ENCODE results near the gene CELF4. TPM values are rescaled to one million over a fixed set of nuclear protein-coding genes. Genes with fewer than 3 reads are reported as not detected.

CELF4 gene
- total RNA-seq, 2 donors from 2014 or later: 1.4 TPM; not detected in 1

DNA sequence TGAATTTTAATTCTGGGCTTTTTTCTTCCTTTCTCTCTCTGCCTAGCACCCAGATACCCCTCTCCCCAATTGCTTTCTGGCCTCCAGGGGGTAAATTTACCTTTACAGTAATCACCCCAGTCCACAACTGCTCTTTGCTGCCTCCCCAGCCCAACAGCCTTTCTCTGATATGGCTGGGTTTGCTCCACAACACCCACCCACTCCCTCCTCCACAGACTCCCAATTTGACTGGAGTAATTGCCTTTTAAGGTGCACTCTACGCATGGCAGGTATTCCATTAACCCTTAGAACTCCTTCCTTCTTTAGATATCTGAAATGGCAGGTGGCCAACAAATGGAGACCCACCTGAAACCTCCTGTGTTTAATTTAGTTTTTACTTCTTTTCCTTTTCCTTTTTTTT lies 3.6 kb downstream of the CELF4 start:
- H3K27ac ChIP-seq: no peak overlapping the region
- no peaks in the 10 kb centered on the region for H3K4me1 ChIP-seq
- no peaks in the 10 kb centered on the region for H3K36me3 ChIP-seq
- no peak overlapping the region for H3K9ac ChIP-seq (ENCODE audit: low read depth in 2 of 2, low read length in 2 of 2)
- TF ChIP-seq CTCF (IDR thresholded peaks at IDR 0.05): no peak
- peaks cover 19% of the 10 kb centered on the region for H3K27me3 ChIP-seq
- intact Hi-C loops (cut with DNase I): no loop called here
- no peak overlapping the region for H3K4me3 ChIP-seq
- H3K9me3 ChIP-seq: no peaks in the 10 kb centered on the region
- no peak for DNase-seq

DNA sequence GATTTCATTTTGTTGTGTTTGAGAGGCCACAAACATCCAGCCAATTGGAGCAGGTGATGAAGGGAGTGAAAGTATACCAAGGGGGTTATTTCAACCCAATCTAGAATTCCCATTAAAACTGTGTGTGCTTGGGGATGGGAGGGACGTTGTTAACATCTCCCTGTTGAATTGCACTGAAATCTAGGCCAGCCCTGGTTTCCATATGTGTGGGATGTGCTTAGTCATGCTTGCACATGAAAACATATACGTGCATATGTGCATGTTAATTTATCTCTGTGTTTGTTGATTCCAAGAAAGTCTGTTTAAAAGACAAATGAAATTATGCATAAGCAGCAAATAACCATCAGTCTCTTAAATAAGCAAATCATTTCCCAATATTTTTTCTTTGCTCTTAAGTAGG lies 5.6 kb downstream of the CELF4 start:
- no peak for DNase-seq
- H3K9me3 ChIP-seq: no peaks in the 10 kb centered on the region
- H3K36me3 ChIP-seq: no peaks in the 10 kb centered on the region
- peaks cover 6% of the 10 kb centered on the region for H3K27me3 ChIP-seq
- TF ChIP-seq CTCF (IDR thresholded peaks at IDR 0.05): no peak
- no peak overlapping the region for H3K4me3 ChIP-seq
- H3K27ac ChIP-seq: no peak overlapping the region
- no peak overlapping the region for H3K9ac ChIP-seq (ENCODE audit: low read depth in 2 of 2, low read length in 2 of 2)
- H3K4me1 ChIP-seq: no peaks in the 10 kb centered on the region
- intact Hi-C loops (cut with DNase I): no loop called here

DNA sequence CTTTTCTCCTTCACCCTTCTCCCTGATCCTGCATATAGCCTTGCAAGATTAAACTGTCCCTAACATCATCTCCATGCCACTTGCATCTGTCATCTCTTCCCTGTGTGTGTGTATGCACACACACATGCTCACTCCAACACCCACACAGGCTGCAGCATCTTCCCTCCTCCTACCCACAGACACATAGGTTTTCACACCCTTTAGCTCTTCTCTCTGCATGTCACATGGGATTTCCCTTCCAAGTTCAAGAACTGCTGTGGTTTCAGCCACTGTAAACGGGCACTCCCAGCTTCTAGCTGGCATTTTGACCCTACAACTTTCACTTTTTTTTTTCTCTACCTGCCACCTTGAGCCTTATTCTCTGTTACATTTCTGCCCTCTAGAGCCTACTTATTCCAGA lies 6.4 kb downstream of the CELF4 start:
- Histone ChIP-seq H3K4me1 (no peaks in the 10 kb centered on the region), H3K9me3 (no peaks in the 10 kb centered on the region), H3K9ac (ENCODE audit: low read depth in 2 of 2, low read length in 2 of 2) (no peak overlapping the region), H3K27me3 (no peaks in the 10 kb centered on the region), H3K27ac (no peak overlapping the region), H3K36me3 (no peaks in the 10 kb centered on the region), H3K4me3 (no peak overlapping the region)
- intact Hi-C loops (cut with DNase I): no loop called here
- TF ChIP-seq CTCF (IDR thresholded peaks at IDR 0.05): no peak
- DNase-seq: no peak

DNA sequence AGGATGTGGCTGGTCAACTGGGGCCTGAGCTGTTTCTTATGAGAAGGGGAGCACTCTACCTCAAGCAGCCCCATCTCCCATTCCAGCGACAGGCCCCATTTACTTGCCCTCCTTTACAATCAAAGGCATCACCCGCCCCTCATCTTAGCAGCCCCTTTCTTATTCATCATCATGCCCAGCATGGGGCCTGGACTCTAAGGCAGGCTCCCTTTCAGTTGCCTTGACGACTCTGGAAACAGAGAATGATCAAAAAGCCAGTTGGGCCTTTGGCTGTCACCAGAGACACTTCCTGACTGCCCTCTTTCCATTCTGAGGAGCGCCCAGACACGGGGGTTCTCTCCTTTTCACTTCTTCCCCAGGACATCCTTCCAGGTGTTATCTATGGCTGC lies 11.2 kb downstream of the CELF4 start:
- intact Hi-C loops (cut with DNase I): no loop called here
- no peak for DNase-seq
- Histone ChIP-seq H3K36me3 (no peaks in the 10 kb centered on the region), H3K4me1 (no peaks in the 10 kb centered on the region), H3K4me3 (no peak overlapping the region), H3K27ac (no peak overlapping the region), H3K9me3 (no peaks in the 10 kb centered on the region), H3K9ac (ENCODE audit: low read depth in 2 of 2, low read length in 2 of 2) (no peak overlapping the region), H3K27me3 (no peaks in the 10 kb centered on the region)
- TF ChIP-seq CTCF (IDR thresholded peaks at IDR 0.05): no peak

DNA sequence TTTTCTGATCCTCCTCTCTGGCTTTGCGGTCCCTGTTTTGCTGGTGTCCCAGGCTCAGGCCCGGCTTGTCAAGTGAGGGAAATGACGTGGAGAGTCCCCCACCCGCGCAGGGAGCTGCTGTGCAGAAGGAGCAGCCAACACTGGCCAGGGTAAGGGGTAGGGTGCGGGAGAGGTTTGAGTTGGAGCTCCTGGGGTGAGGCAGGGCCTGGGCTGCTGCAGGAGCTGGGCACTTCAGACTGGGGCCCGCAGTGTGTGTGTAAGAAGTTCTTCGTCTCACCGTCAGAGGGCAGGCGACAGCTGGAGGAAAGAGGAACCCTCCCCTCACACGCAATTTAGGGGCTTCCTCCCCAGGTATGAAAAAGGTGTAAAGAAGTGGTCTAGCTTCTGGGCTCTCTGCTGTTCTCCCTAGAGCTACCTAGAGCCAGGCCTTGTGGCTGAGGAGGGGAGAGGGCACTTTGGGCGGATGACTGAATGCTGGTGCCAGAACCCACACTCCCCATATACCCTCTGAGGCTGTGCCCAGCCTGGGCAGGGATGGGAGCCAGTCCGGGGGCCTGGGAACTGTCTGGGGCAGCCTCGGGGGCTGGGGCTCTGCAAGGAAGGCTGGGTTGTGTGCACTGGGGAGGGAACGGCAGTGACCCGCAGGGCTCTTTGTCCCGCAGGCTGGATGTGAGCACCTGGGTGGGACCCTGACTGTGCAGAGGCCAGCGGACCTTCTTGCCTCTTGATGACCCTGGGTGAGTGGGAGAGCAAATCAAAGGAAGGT lies 11.8 kb downstream of the CELF4 start:
- no peak for DNase-seq

More for the DNA sequence above, 11.8 kb downstream of the CELF4 start:
- H3K27me3 ChIP-seq: no peaks in the 10 kb centered on the region
- no peaks in the 10 kb centered on the region for H3K4me1 ChIP-seq
- no peak for TF ChIP-seq CTCF (IDR thresholded peaks at IDR 0.05)
- intact Hi-C loops (cut with DNase I): no loop called here
- no peak overlapping the region for H3K27ac ChIP-seq
- no peak overlapping the region for H3K4me3 ChIP-seq
- H3K36me3 ChIP-seq: no peaks in the 10 kb centered on the region
- no peak overlapping the region for H3K9ac ChIP-seq (ENCODE audit: low read depth in 2 of 2, low read length in 2 of 2)
- H3K9me3 ChIP-seq: no peaks in the 10 kb centered on the region

Measured in colonic mucosa (tissue), 4 donors.